OCI-LY3 (cell line): ENCODE measurements around the gene MROH9.

Experiments used
- H2AFZ ChIP-seq: fragments of 200-600, 300-600 bp; shearing (Covaris generic); 2 replicates; pipeline ENCODE4 v1.6.0; 2014; ENCODE audit warnings: antibody characterized with exemption, low read depth, low read length
- H3K27ac ChIP-seq: fragments of 200-600, 300-600 bp; sonication (generic); 2 replicates; pipeline ENCODE4 v1.5.1; 2014; ENCODE audit warnings: mild to moderate bottlenecking, low read length, moderate library complexity, mixed read lengths
- H3K27me3 ChIP-seq: fragments of 200-600, 300-600 bp; sonication (generic); 2 replicates; pipeline ENCODE4 v1.6.1; 2014; ENCODE audit warnings: low read depth, low read length, mixed read lengths
- H3K36me3 ChIP-seq: fragments of 200-600, 300-600 bp; sonication (generic); replicated peaks from 2 replicates; pipeline ENCODE3; 2014; ENCODE audit warnings: low read depth, low read length, mixed read lengths
- H3K4me1 ChIP-seq: fragments of 300-600, 200-600 bp; sonication (generic); 2 replicates; pipeline ENCODE4 v1.6.1; 2014; ENCODE audit warnings: low read length, mixed read lengths
- H3K4me2 ChIP-seq: fragments of 200-600, 300-600 bp; sonication (generic); 2 replicates; pipeline ENCODE4 v1.6.1; 2014; ENCODE audit warnings: low read length, mixed read lengths
- H3K4me3 ChIP-seq: fragments of 300-600, 200-600 bp; sonication (generic); 2 replicates; pipeline ENCODE4 v1.5.1; 2014; ENCODE audit warnings: antibody characterized with exemption, mild to moderate bottlenecking, low read length, moderate library complexity
- H3K79me2 ChIP-seq: fragments of 300-600, 200-600 bp; shearing (Covaris generic); 2 replicates; pipeline ENCODE4 v1.6.1; 2014; ENCODE audit warnings: mild to moderate bottlenecking, low read length, mixed read lengths
- H3K9ac ChIP-seq: fragments of 300-600, 200-600 bp; shearing (Covaris generic); 2 replicates; pipeline ENCODE4 v1.6.0; 2014; ENCODE audit warnings: mild to moderate bottlenecking, low read length, moderate library complexity
- H3K9me3 ChIP-seq: fragments of 200-600, 300-600 bp; shearing (Covaris generic); 2 replicates; pipeline ENCODE4 v1.6.1; 2014; ENCODE audit warnings: low read length, mixed read lengths; ENCODE audit not compliant: insufficient read depth
- H4K20me1 ChIP-seq: fragments of 200-600, 300-600 bp; sonication (generic); 2 replicates; pipeline ENCODE4 v1.6.1; 2016; ENCODE audit warnings: low read length, mixed read lengths; ENCODE audit not compliant: insufficient read depth
- EZH2phosphoT487 ChIP-seq: fragments of 200-600 bp; shearing (Covaris generic); IDR thresholded peaks from 2 replicates; pipeline ENCODE4 v1.6.1; 2018; ENCODE audit warnings: antibody characterized with exemption, mixed run types, low read depth
- TF ChIP-seq, protein P1 (sequence below): fragments of 200-600, 300-600 bp; sonication (generic); IDR thresholded peaks from 2 replicates; pipeline ENCODE4 v1.5.1; 2014; ENCODE audit warnings: antibody characterized with exemption, low read length, low read depth

Gene MROH9

GRCh38 chr1:170891872-170892271 lies 43.5 kb upstream of the MROH9 start:
- no peak overlapping the region for H3K9ac ChIP-seq

GRCh38 chr1:170893655-170894297 lies 41.6 kb upstream of the MROH9 start:
- no peaks in the 10 kb centered on the region for H4K20me1 ChIP-seq
- H3K79me2 ChIP-seq: no peaks in the 10 kb centered on the region
- no peaks in the 10 kb centered on the region for H3K4me1 ChIP-seq
- no peaks in the 10 kb centered on the region for H3K36me3 ChIP-seq
- no peak overlapping the region for H3K27ac ChIP-seq
- H3K9me3 ChIP-seq: no peaks in the 10 kb centered on the region
- H3K9ac ChIP-seq: no peak overlapping the region
- no peak overlapping the region for H3K4me2 ChIP-seq
- no peaks in the 10 kb centered on the region for H3K27me3 ChIP-seq
- no peak overlapping the region for H3K4me3 ChIP-seq
- TF ChIP-seq, protein P1, sequence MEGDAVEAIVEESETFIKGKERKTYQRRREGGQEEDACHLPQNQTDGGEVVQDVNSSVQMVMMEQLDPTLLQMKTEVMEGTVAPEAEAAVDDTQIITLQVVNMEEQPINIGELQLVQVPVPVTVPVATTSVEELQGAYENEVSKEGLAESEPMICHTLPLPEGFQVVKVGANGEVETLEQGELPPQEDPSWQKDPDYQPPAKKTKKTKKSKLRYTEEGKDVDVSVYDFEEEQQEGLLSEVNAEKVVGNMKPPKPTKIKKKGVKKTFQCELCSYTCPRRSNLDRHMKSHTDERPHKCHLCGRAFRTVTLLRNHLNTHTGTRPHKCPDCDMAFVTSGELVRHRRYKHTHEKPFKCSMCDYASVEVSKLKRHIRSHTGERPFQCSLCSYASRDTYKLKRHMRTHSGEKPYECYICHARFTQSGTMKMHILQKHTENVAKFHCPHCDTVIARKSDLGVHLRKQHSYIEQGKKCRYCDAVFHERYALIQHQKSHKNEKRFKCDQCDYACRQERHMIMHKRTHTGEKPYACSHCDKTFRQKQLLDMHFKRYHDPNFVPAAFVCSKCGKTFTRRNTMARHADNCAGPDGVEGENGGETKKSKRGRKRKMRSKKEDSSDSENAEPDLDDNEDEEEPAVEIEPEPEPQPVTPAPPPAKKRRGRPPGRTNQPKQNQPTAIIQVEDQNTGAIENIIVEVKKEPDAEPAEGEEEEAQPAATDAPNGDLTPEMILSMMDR: no peak
- no peak for TF ChIP-seq EZH2phosphoT487
- H2AFZ ChIP-seq: no peak overlapping the region

More at GRCh38 chr1:170891872-170892271, 43.5 kb upstream of the MROH9 start:
- Histone ChIP-seq H3K79me2 (no peaks in the 10 kb centered on the region), H3K4me2 (no peak overlapping the region), H3K36me3 (no peaks in the 10 kb centered on the region), H3K9me3 (no peaks in the 10 kb centered on the region), H2AFZ (no peak overlapping the region), H3K4me3 (no peak overlapping the region), H3K27ac (no peak overlapping the region), H3K4me1 (no peaks in the 10 kb centered on the region), H4K20me1 (no peaks in the 10 kb centered on the region), H3K27me3 (no peaks in the 10 kb centered on the region)
- no peak for TF ChIP-seq EZH2phosphoT487
- TF ChIP-seq, protein P1: no peak

DNA sequence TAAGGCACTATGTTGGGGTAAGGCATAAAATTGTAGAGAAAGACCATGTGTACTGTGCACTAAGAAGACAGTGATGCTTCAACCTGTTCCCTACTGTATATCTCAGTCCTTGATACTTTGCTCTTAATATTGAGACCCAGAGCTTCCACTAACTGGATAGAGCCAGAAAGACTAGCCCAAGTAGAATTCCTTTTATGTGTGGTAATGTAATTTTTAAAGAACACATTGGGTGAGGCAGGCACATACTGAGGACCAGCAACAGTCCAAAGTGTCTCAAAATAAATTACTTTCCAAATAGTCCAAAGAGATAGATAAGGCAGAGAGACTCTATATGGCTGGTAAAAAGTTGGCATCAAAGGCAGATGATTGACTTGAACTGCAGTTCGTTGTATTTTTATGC lies 31.4 kb upstream of the MROH9 start:
- TF ChIP-seq, protein P1: no peak
- TF ChIP-seq EZH2phosphoT487: no peak
- no peaks in the 10 kb centered on the region for H4K20me1 ChIP-seq
- H3K27me3 ChIP-seq: no peaks in the 10 kb centered on the region
- no peak overlapping the region for H3K4me2 ChIP-seq
- H3K9me3 ChIP-seq: no peaks in the 10 kb centered on the region
- no peak overlapping the region for H3K27ac ChIP-seq
- H3K79me2 ChIP-seq: no peaks in the 10 kb centered on the region
- H3K9ac ChIP-seq: no peak overlapping the region
- H3K4me3 ChIP-seq: no peak overlapping the region
- H2AFZ ChIP-seq: no peak overlapping the region
- H3K4me1 ChIP-seq: no peaks in the 10 kb centered on the region
- H3K36me3 ChIP-seq: no peaks in the 10 kb centered on the region

- Histone ChIP-seq H3K4me1 (no peaks in the 10 kb centered on the region), H4K20me1 (no peaks in the 10 kb centered on the region), H3K79me2 (no peaks in the 10 kb centered on the region), H3K4me3 (no peak overlapping the region), H3K9me3 (no peaks in the 10 kb centered on the region), H3K27ac (no peak overlapping the region), H3K9ac (no peak overlapping the region), H2AFZ (no peak overlapping the region), H3K27me3 (no peaks in the 10 kb centered on the region), H3K4me2 (no peak overlapping the region), H3K36me3 (no peaks in the 10 kb centered on the region)
- TF ChIP-seq, protein P1: no peak
- no peak for TF ChIP-seq EZH2phosphoT487
These were observed 26.4 kb upstream of the MROH9 start for GRCh38 chr1:170908942-170909341.
